Suprapubic skin (tissue), 4 donors: Measurements from ENCODE around the gene SMYD3. TPM values are rescaled to one million over a fixed set of nuclear protein-coding genes. Genes with fewer than 3 reads are reported as not detected.

Experiments
- DNase-seq, 2 donors: peaks; one replicate each; pipeline ENCODE4 v3.0.0-alpha.2; 2019; ENCODE audit warnings: low spot score in 2 of 2
- H3K27ac ChIP-seq: fragments of 200-600 bp; sonication (generic); one replicate; pipeline ENCODE4 v1.5.1; 2019
- H3K27me3 ChIP-seq: fragments of 200-600 bp; sonication (generic); one replicate; pipeline ENCODE4 v1.5.1; 2019
- H3K36me3 ChIP-seq: fragments of 200-600 bp; sonication (generic); one replicate; pipeline ENCODE4 v1.5.1; 2019
- H3K4me1 ChIP-seq: fragments of 200-600 bp; sonication (generic); one replicate; pipeline ENCODE4 v1.5.1; 2019
- H3K4me3 ChIP-seq: fragments of 200-600 bp; sonication (generic); one replicate; pipeline ENCODE4 v1.5.1; 2019; ENCODE audit warnings: mild to moderate bottlenecking
- H3K9me3 ChIP-seq: fragments of 200-600 bp; sonication (generic); one replicate; pipeline ENCODE4 v1.5.1; 2019
- CTCF ChIP-seq, 2 donors: fragments of 200-600 bp in 1 of 2; fragments of 450-650 bp in 1 of 2; sonication (generic) in 1 of 2; IDR thresholded peaks; one replicate each; pipeline ENCODE4 v1.5.1; 2016 to 2019; ENCODE audit warnings: antibody characterized with exemption in 2 of 2, mild to moderate bottlenecking in 1 of 2, moderate library complexity in 1 of 2
- EP300 ChIP-seq: sonication (generic); formaldehyde crosslinking; IDR thresholded peaks from one replicate; pipeline ENCODE4 v1.6.1; 2017; ENCODE audit warnings: antibody characterized with exemption
- POLR2A ChIP-seq, 2 donors: fragments of 450-650 bp; IDR thresholded peaks; one replicate each; pipeline ENCODE4 v1.6.1; 2017; ENCODE audit warnings: antibody characterized with exemption in 2 of 2, mild to moderate bottlenecking in 2 of 2, moderate library complexity in 2 of 2
- POLR2AphosphoS5 ChIP-seq, 3 donors: sonication (generic); formaldehyde crosslinking; IDR thresholded peaks; one replicate each; pipeline ENCODE4 v1.6.1; 2017; ENCODE audit warnings: antibody characterized with exemption in 3 of 3
- WGBS: methylation state at CpG from one replicate; pipeline ENCODE4 v1.1.5; 2018; 5-methylcytosine and 5-hydroxymethylcytosine counted together
- total RNA-seq, 4 donors: library from RNA; depleted of rRNA; stranded (reverse); fragments of >200 nt; gene quantifications; one replicate each; pipeline ENCODE4 v1.1.0, GENCODE V29; 2016

The SMYD3 gene
- total RNA-seq, 4 donors from 2014 or later = 14.5 to 33.6 (median 18.9) TPM

GRCh38 chr1:246162560-246162959, 344.5 kb downstream of the SMYD3 start:
- Histone ChIP-seq H3K27me3 (no peaks in the 10 kb centered on the region), H3K4me1 (peaks cover 23% of the 10 kb centered on the region), H3K9me3 (no peaks in the 10 kb centered on the region), H3K27ac (no peak overlapping the region), H3K4me3 (no peak overlapping the region), H3K36me3 (no peaks in the 10 kb centered on the region)
- no peak for DNase-seq
- TF ChIP-seq CTCF (IDR thresholded peaks at IDR 0.05) (no peak), EP300 (no peak), POLR2AphosphoS5 (IDR thresholded peaks at IDR 0.05) (no peak), POLR2A (IDR thresholded peaks at IDR 0.05) (no peak)
- 100% methylated on average over 1 of the region's 1 CpG for WGBS

- H3K4me1 ChIP-seq = peaks cover 25% of the 10 kb centered on the region
- no peak overlapping the region for H3K4me3 ChIP-seq
- 71% methylated on average over 1 of the region's 1 CpG for WGBS
- H3K9me3 ChIP-seq = no peaks in the 10 kb centered on the region
- peak overlapping the region; percentile 56 for H3K27ac ChIP-seq
- DNase-seq = no peak
- no peaks in the 10 kb centered on the region for H3K27me3 ChIP-seq
- H3K36me3 ChIP-seq = no peaks in the 10 kb centered on the region
- TF ChIP-seq POLR2AphosphoS5 (IDR thresholded peaks at IDR 0.05) (no peak), EP300 (no peak), CTCF (IDR thresholded peaks at IDR 0.05) (no peak)
These were observed 345.5 kb downstream of the SMYD3 start for GRCh38 chr1:246161626-246162025.

GRCh38 chr1:246160905-246161304, 346.2 kb downstream of the SMYD3 start:
- Histone ChIP-seq H3K4me3 (no peak overlapping the region), H3K27me3 (no peaks in the 10 kb centered on the region), H3K27ac (peak overlapping the region; percentile 56), H3K36me3 (no peaks in the 10 kb centered on the region), H3K9me3 (no peaks in the 10 kb centered on the region), H3K4me1 (peaks cover 26% of the 10 kb centered on the region)
- 70% methylated on average over 10 of the region's 10 CpGs for WGBS
- TF ChIP-seq POLR2AphosphoS5 (IDR thresholded peaks at IDR 0.05) = no peak
- TF ChIP-seq CTCF (IDR thresholded peaks at IDR 0.05) = no peak
- TF ChIP-seq POLR2A (IDR thresholded peaks at IDR 0.05) = no peak
- no peak for TF ChIP-seq EP300
- no peak for DNase-seq

GRCh38 chr1:246160374-246160773, 346.7 kb downstream of the SMYD3 start:
- H3K4me1 ChIP-seq = peaks cover 26% of the 10 kb centered on the region
- TF ChIP-seq EP300 (no peak), POLR2A (IDR thresholded peaks at IDR 0.05) (no peak), CTCF (IDR thresholded peaks at IDR 0.05) (no peak)
- no peaks in the 10 kb centered on the region for H3K27me3 ChIP-seq
- 83% methylated on average over 4 of the region's 4 CpGs for WGBS
- H3K36me3 ChIP-seq = no peaks in the 10 kb centered on the region
- H3K27ac ChIP-seq = no peak overlapping the region
- no peaks in the 10 kb centered on the region for H3K9me3 ChIP-seq
- H3K4me3 ChIP-seq = no peak overlapping the region
- DNase-seq = no peak

GRCh38 chr1:246159279-246160227, 347.5 kb downstream of the SMYD3 start:
- TF ChIP-seq POLR2AphosphoS5 (IDR thresholded peaks at IDR 0.05) (no peak), EP300 (no peak), POLR2A (IDR thresholded peaks at IDR 0.05) (no peak), CTCF (IDR thresholded peaks at IDR 0.05) (no peak)
- H3K4me3 ChIP-seq = no peak overlapping the region
- WGBS = 72% methylated on average over 9 of the region's 9 CpGs
- H3K36me3 ChIP-seq = no peaks in the 10 kb centered on the region
- H3K4me1 ChIP-seq = peaks cover 21% of the 10 kb centered on the region
- no peak overlapping the region for H3K27ac ChIP-seq
- DNase-seq = no peak
- H3K9me3 ChIP-seq = no peaks in the 10 kb centered on the region
- no peaks in the 10 kb centered on the region for H3K27me3 ChIP-seq
